ENCODE data around the gene KCNA3.

KCNA3 gene

GRCh38 chr1:110639724-110640386 is 34.9 kb downstream of the KCNA3 start:
- DNase-seq (ENCODE audit: low read depth in 2 of 2): no peak

GRCh38 chr1:110638556-110638955 is 36.2 kb downstream of the KCNA3 start:
- no peak for DNase-seq (ENCODE audit: low read depth in 2 of 2)

DNA sequence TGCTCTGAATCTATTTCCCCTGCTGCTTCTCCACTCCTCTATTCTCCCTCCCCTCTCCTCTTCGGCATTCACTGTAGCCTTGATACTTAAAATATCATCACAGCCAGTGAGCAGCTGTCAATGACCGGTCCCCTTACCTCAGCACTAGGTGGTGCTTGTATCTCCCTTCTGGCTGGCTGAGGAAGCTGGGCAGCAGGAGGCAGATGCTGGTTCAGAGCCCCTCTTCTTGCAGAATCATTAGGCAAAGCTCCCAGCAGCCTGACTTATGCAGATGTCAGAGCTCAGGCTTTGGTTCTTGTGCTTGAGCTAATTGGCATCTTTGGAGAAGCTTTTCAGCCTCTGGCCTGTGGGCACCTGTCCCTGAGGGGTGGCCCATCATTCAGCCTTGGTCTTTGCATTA is 36.7 kb downstream of the KCNA3 start:
- DNase-seq (ENCODE audit: low read depth in 2 of 2): no peak

GRCh38 chr1:110637475-110637874 is 37.3 kb downstream of the KCNA3 start:
- no peak for DNase-seq (ENCODE audit: low read depth in 2 of 2)

- no peak for DNase-seq (ENCODE audit: low read depth in 2 of 2)
Measured at GRCh38 chr1:110636149-110636935, 38.4 kb downstream of the KCNA3 start.

DNA sequence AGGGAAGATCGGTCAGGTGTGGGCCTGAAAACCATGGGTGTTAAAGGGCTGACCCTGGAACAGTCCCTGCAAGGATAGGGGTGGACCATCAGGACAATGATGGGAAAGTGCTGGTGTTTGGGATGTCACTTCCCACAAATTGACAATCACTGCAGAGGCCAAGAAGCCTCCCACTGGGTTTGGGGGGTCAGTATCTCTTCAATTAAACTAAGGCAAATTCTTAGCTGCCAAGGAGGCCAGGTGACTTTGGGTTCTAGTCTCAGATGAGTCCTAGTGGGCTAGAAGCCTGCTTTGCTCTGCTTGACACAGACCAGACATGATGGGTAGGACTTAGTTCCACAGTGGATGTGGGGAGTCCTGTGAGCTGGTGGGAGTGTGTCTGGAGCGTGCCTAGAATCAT is 39.3 kb downstream of the KCNA3 start:
- DNase-seq (ENCODE audit: low read depth in 2 of 2): no peak

GRCh38 chr1:110634455-110635311 is 40.1 kb downstream of the KCNA3 start:
- DNase-seq (ENCODE audit: low read depth in 2 of 2): peak; percentile 65 to 70

GRCh38 chr1:110634086-110634454 is 40.7 kb downstream of the KCNA3 start:
- DNase-seq (ENCODE audit: low read depth in 2 of 2): no peak

DNA sequence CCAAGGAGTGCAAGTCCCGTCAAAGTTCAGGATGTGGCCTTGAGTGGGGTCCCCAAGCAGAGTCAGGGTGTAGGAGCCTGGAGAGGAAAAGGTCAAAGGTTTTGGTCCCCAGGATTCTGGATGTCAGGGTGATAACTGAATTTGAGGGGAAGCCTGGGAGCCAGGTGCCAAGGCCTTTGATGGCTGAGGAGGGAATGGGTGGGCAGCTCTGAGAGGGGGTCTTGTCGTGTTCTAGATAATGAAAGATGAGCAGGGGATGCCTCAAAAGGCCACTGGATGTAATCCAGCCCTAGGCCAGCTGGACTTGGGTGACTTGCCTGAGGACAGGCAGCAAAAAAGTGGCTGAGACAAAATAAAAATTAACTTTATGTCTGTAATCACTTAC is 41.1 kb downstream of the KCNA3 start:
- no peak for DNase-seq (ENCODE audit: low read depth in 2 of 2)

DNA sequence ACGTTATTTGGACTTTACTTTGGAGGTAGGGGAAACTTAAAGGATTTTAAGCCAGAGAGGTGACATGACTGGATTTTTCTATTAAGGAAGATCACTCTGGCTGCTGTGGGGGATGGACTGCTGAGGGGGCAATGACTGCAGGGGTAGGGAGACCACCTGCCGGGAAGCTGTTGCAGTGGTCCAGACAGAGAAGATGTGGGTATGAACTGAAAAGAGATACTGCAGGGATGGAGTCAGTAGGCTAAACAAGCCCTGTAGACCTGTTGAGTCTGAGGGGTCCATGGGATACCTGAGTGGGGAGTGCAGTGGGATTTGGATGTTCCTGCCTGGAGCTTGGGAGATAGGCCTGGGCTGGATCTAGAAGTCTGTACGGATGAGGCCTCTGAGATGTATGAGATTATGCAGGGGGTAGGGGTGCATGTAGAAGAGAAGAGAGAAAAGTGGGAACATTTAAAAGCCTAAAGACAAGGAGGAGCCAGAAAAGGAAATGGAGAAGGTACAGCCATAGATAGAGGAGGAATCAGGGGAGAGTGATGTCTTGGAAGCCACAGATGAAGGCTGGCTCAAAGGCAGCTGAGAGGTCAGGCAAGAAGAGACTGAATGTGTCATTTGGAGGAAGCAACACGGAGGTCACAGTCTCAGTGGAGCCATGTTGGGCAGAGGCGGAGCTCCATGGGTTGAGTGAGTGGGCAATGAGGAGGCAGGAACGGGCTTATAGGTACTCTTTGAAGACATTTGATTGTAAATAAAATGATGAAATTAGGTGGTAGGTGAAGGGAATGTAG is 42.7 kb downstream of the KCNA3 start:
- DNase-seq (ENCODE audit: low read depth in 2 of 2): no peak

- peak; percentile 73 to 83 for DNase-seq (ENCODE audit: low read depth in 2 of 2)
Measured at GRCh38 chr1:110630839-110631663, 43.7 kb downstream of the KCNA3 start.

GRCh38 chr1:110628323-110629105 is 46.2 kb downstream of the KCNA3 start:
- no peak for DNase-seq (ENCODE audit: low read depth in 2 of 2)

- DNase-seq (ENCODE audit: low read depth in 2 of 2): no peak
Measured at GRCh38 chr1:110627764-110628163, 47.0 kb downstream of the KCNA3 start.

- DNase-seq (ENCODE audit: low read depth in 2 of 2): no peak
Measured at GRCh38 chr1:110626889-110627288, 47.9 kb downstream of the KCNA3 start.

Measured in stimulated activated CD4-positive, alpha-beta T cell treated with anti-CD3 and anti-CD28 coated beads, Interleukin-15, amount 100 ng/mL, for 48 hours (primary cell).